CD14-positive monocyte (primary cell): Measurements from ENCODE around the gene IPO9. TPM values are rescaled to one million over a fixed set of nuclear protein-coding genes. Genes with fewer than 3 reads are reported as not detected.
"Not testable (repeated sequence)": the region's sequence is repeated elsewhere in the genome, so short reads cannot be mapped to it uniquely, and the experiment has no call there.

Source experiments
- DNase-seq, 3 donors: peaks; one replicate each; pipeline ENCODE4 v3.0.0-alpha.2; 2011 to 2022
- H2AFZ ChIP-seq: 2 replicates; pipeline ENCODE4 v1.6.0; 2012; ENCODE audit warnings: mild to moderate bottlenecking, low read depth, low read length, inconsistent platforms; ENCODE audit not compliant: insufficient read depth, poor library complexity, severe bottlenecking
- H3K27ac ChIP-seq, 2 donors: 1 replicate in 1 of 2; 2 replicates in 1 of 2; pipeline ENCODE4 v1.5.1; 2012 to 2013; ENCODE audit warnings: low read length in 2 of 2, control low read depth in 1 of 2, inconsistent platforms in 1 of 2, low read depth in 1 of 2, mild to moderate bottlenecking in 1 of 2
- H3K27me3 ChIP-seq, 2 donors: one replicate each; pipeline versions ENCODE4 v1.6.0 to v1.6.1; 2011 to 2013; ENCODE audit warnings: low read length in 2 of 2; ENCODE audit not compliant: control insufficient read depth in 2 of 2, insufficient read depth in 2 of 2
- H3K36me3 ChIP-seq, 2 donors: replicated peaks in 1 of 2; 1 replicate in 1 of 2; 2 replicates in 1 of 2; pipeline versions ENCODE4 v1.5.1 to v1.6.1; 2012 to 2013; ENCODE audit warnings: low read length in 2 of 2, control low read depth in 1 of 2, inconsistent platforms in 1 of 2, mild to moderate bottlenecking in 1 of 2; ENCODE audit not compliant: insufficient read depth in 2 of 2, control insufficient read depth in 1 of 2
- H3K4me1 ChIP-seq, 2 donors: 1 replicate in 1 of 2; 2 replicates in 1 of 2; pipeline versions ENCODE4 v1.5.1 to v1.6.1; 2012 to 2013; ENCODE audit warnings: low read length in 2 of 2, control low read depth in 1 of 2, inconsistent platforms in 1 of 2, mild to moderate bottlenecking in 1 of 2, moderate library complexity in 1 of 2; ENCODE audit not compliant: insufficient read depth in 2 of 2, control insufficient read depth in 1 of 2
- H3K4me2 ChIP-seq: replicated peaks from 2 replicates; pipeline ENCODE3; 2012; ENCODE audit warnings: low read length, moderate library complexity, mild to moderate bottlenecking; ENCODE audit not compliant: poor library complexity, severe bottlenecking; ENCODE audit errors: extremely low read depth
- H3K4me3 ChIP-seq, 3 experiments: fragments of 200-600 bp in 1 of 3; sonication (generic) in 1 of 3; replicated peaks in 1 of 3; 1 replicate in 2 of 3; 2 replicates in 1 of 3; pipeline ENCODE4 v1.5.1; 2011 to 2013; ENCODE audit warnings: low read length in 3 of 3, mild to moderate bottlenecking in 3 of 3, control low read depth in 2 of 3, low read depth in 2 of 3, inconsistent platforms in 1 of 3, moderate library complexity in 1 of 3
- H3K79me2 ChIP-seq: 2 replicates; pipeline ENCODE4 v1.6.0; 2012; ENCODE audit warnings: mild to moderate bottlenecking, control low read depth, inconsistent platforms, low read length, moderate library complexity; ENCODE audit not compliant: insufficient read depth
- H3K9ac ChIP-seq: 2 replicates; pipeline ENCODE4 v1.6.0; 2017; ENCODE audit warnings: low read length, mild to moderate bottlenecking; ENCODE audit not compliant: insufficient read depth, poor library complexity, severe bottlenecking
- H3K9me3 ChIP-seq, 2 donors: replicated peaks in 1 of 2; 1 replicate in 1 of 2; 2 replicates in 1 of 2; pipeline versions ENCODE4 v1.5.1 to v1.6.1; 2012 to 2013; ENCODE audit warnings: low read length in 2 of 2, control low read depth in 1 of 2; ENCODE audit not compliant: control insufficient read depth in 1 of 2, insufficient read depth in 1 of 2
- H4K20me1 ChIP-seq: 2 replicates; pipeline ENCODE4 v1.6.0; 2012; ENCODE audit warnings: mild to moderate bottlenecking, low read length, control low read depth, moderate library complexity; ENCODE audit not compliant: insufficient read depth
- H3K27ac Mint-ChIP-seq, 7 donors: one replicate each; pipeline ENCODE4 v1.8.0; 2020; ENCODE audit warnings: mild to moderate bottlenecking in 7 of 7, mixed read lengths in 7 of 7, moderate library complexity in 6 of 7, inconsistent platforms in 2 of 7
- H3K27me3 Mint-ChIP-seq, 3 donors: one replicate each; pipeline ENCODE4 v1.8.0; 2021 to 2022; ENCODE audit warnings: low read depth in 3 of 3, mild to moderate bottlenecking in 3 of 3, mixed read lengths in 3 of 3, moderate library complexity in 3 of 3, inconsistent platforms in 1 of 3
- H3K36me3 Mint-ChIP-seq, 2 donors: one replicate each; pipeline ENCODE4 v1.8.0; 2020; ENCODE audit warnings: mixed read lengths in 2 of 2, inconsistent platforms in 1 of 2, mild to moderate bottlenecking in 1 of 2
- H3K4me1 Mint-ChIP-seq: one replicate; pipeline ENCODE4 v1.8.0; 2020; ENCODE audit warnings: mild to moderate bottlenecking, mixed read lengths
- H3K4me3 Mint-ChIP-seq, 2 donors: one replicate each; pipeline ENCODE4 v1.8.0; 2020; ENCODE audit warnings: mild to moderate bottlenecking in 2 of 2, mixed read lengths in 2 of 2, moderate library complexity in 1 of 2
- H3K9me3 Mint-ChIP-seq, 7 donors: one replicate each; pipeline ENCODE4 v1.8.0; 2020 to 2022; ENCODE audit warnings: mixed read lengths in 7 of 7, mild to moderate bottlenecking in 6 of 7, moderate library complexity in 6 of 7, inconsistent platforms in 2 of 7
- CTCF ChIP-seq: fragments of 200-600 bp; IDR thresholded peaks from one replicate; pipeline ENCODE4 v1.8.0; 2022; ENCODE audit warnings: antibody characterized with exemption, mild to moderate bottlenecking
- WGBS: methylation state at CpG from one replicate; pipeline ENCODE4 v1.1.5; 2013; ENCODE audit warnings: missing lambda C conversion rate; ENCODE audit not compliant: insufficient coverage; 5-methylcytosine and 5-hydroxymethylcytosine counted together
- intact Hi-C, 2 donors: fragments of 100-400 bp; cut with micrococcal nuclease; formaldehyde crosslinking; loops; one replicate each; pipeline versions ENCODE4 v1.15.0 to v1.15.1; 2023
- polyA plus RNA-seq, 3 donors: library from polyadenylated mRNA; depleted of rRNA in 1 of 3; unstranded in 2 of 3; stranded (reverse) in 1 of 3; fragments of 300-500 nt in 2 of 3; fragments of >200 nt in 1 of 3; fragmentation: Illumina TruSeq in 2 of 3; gene quantifications; 1 replicate in 2 of 3; 2 replicates in 1 of 3; pipeline ENCODE4 v1.2.3, GENCODE V29; 2012 to 2021

Gene IPO9
- polyA plus RNA-seq, 3 donors = 11.3 to 12.6 (median 12.0) TPM

- Mint-ChIP-seq H3K4me3 (no peak overlapping the region), H3K9me3 (no peaks in the 10 kb centered on the region), H3K27me3 (no peaks in the 10 kb centered on the region), H3K27ac (no peak overlapping the region), H3K4me1 (no peaks in the 10 kb centered on the region), H3K36me3 (peaks cover 63 to 79% of the 10 kb centered on the region in 2 donors)
- H3K9me3 ChIP-seq = no peaks in the 10 kb centered on the region
- peaks cover 35% of the 10 kb centered on the region for H3K79me2 ChIP-seq
- no peaks in the 10 kb centered on the region for H3K27me3 ChIP-seq
- no peak overlapping the region for H3K9ac ChIP-seq
- no peak overlapping the region for H3K4me2 ChIP-seq
- H3K4me1 ChIP-seq = no peaks in the 10 kb centered on the region
- peaks cover 2% of the 10 kb centered on the region for H4K20me1 ChIP-seq
- WGBS = no CpG with 5 or more reads among the region's 1 CpG
- no peak overlapping the region for H3K4me3 ChIP-seq
- peaks cover 74 to 85% of the 10 kb centered on the region in 2 donors for H3K36me3 ChIP-seq
- H3K27ac ChIP-seq = no peak overlapping the region
- H2AFZ ChIP-seq = no peak overlapping the region
- no peak for TF ChIP-seq CTCF
- intact Hi-C loops = no loop called here
- DNase-seq = no peak
These were observed 21.1 kb downstream of the IPO9 start for GRCh38 chr1:201850053-201850397.

GRCh38 chr1:201851949-201852348 is 23.0 kb downstream of the IPO9 start:
- DNase-seq = no peak
- H3K4me3 ChIP-seq = no peak overlapping the region
- H3K4me3 Mint-ChIP-seq = no peak overlapping the region
- intact Hi-C loops = no loop called here
- no peak overlapping the region for H3K27ac ChIP-seq
- no peak overlapping the region for H3K27ac Mint-ChIP-seq
- peaks cover 82 to 95% of the 10 kb centered on the region in 2 donors for H3K36me3 Mint-ChIP-seq
- no peaks in the 10 kb centered on the region for H3K4me1 Mint-ChIP-seq
- H2AFZ ChIP-seq = no peak overlapping the region
- H3K4me2 ChIP-seq = no peak overlapping the region
- no CpG with 5 or more reads among the region's 1 CpG for WGBS
- H3K4me1 ChIP-seq = no peaks in the 10 kb centered on the region
- H3K27me3 ChIP-seq = no peaks in the 10 kb centered on the region
- H3K9me3 ChIP-seq = no peaks in the 10 kb centered on the region
- H3K79me2 ChIP-seq = peaks cover 16% of the 10 kb centered on the region
- no peak overlapping the region for H3K9ac ChIP-seq
- H4K20me1 ChIP-seq = no peaks in the 10 kb centered on the region
- no peaks in the 10 kb centered on the region for H3K9me3 Mint-ChIP-seq
- H3K36me3 ChIP-seq = peaks cover 93 to 100% of the 10 kb centered on the region in 2 donors
- no peak for TF ChIP-seq CTCF
- H3K27me3 Mint-ChIP-seq = no peaks in the 10 kb centered on the region

- H3K9me3 ChIP-seq, intact Hi-C loops, H3K27me3 ChIP-seq, H4K20me1 ChIP-seq, H3K9ac ChIP-seq, H3K4me3 ChIP-seq, DNase-seq, H3K4me1 Mint-ChIP-seq, H3K4me1 ChIP-seq, H3K79me2 ChIP-seq, H3K27ac ChIP-seq, H3K4me3 Mint-ChIP-seq, H3K4me2 ChIP-seq, H3K9me3 Mint-ChIP-seq, H2AFZ ChIP-seq, H3K27me3 Mint-ChIP-seq: not testable (repeated sequence)
- H3K36me3 Mint-ChIP-seq = peaks cover 84 to 87% of the 10 kb centered on the region in 2 donors
- H3K36me3 ChIP-seq = peaks cover 83 to 99% of the 10 kb centered on the region in 2 donors
- WGBS = 100% methylated on average over 1 of the region's 2 CpGs
- H3K27ac Mint-ChIP-seq = peak overlapping the region in 1 of 7 donors; percentile 11
These were observed 27.8 kb downstream of the IPO9 start for GRCh38 chr1:201856722-201857121.
